Activated CD8-positive, alpha-beta memory T cell treated with anti-CD3 and anti-CD28 coated beads, Interleukin-2, amount 50 U/mL, for 1 hour (primary cell): Measurements from ENCODE around the gene STK32B.

Experiments used
- DNase-seq: peaks from one replicate; pipeline ENCODE4 v3.0.0-alpha.2; 2020; ENCODE audit errors: extremely low read depth

Gene STK32B

GRCh38 chr4:5125321-5125720 is 74.0 kb downstream of the STK32B start:
- DNase-seq, result no peak

GRCh38 chr4:5126231-5126630 is 75.0 kb downstream of the STK32B start:
- DNase-seq, result no peak

DNA sequence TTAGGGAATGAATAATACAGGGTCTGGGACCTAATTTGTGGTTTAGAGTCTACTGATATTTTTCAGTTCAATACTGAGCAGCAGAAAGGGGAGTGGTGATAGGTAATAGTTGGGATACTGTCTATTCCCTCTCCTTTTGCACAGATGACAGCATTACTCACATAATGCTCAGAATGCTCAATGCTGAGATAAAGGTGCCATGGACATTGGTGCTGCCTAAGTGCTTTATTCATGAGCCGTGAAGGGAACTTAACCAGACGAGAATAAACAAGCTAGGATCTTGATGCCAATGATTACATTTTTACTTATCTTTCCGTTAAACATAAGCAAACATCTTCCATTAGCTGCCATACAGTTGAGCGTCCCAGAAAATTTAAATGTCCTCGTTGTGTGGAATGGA is 75.6 kb downstream of the STK32B start:
- DNase-seq, result no peak

DNA sequence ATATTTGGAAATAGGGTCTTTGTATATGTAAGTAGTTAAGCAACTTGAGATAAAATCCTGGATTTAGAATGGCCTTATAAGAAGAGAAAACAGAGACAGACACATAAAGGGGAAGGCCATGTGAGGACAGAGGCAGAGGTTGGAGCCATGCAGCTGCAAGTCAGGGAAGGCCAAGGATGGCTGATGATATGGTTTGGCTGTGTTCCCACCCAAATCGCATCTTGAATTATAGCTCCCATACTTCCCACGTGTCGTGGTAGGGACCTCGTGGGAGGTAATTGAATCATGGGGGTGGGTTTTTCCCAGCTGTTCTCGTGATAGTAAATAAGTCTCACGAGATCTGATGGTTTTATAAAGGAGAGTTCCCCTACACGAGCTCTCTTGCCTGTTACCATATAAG is 76.3 kb downstream of the STK32B start:
- DNase-seq, result no peak

DNA sequence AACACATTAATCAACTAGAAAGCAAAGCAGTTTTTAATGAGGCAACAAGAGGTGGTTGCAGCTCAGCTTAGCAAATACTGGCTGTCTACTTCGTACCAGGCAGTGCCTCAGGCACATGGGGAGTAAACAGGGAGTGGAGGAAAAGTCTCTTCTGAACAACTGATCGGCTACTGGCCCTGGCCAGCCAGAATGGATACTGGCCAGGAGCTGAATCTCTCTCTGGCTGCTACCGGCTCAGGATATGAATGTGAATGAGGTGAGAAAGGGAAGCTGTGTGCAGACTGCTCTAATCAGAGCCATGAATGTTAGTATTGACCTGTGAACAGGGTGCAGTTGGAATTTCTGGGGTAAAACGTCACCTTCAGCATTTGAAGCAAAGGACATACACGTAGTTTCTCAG is 77.3 kb downstream of the STK32B start:
- DNase-seq, result no peak

DNA sequence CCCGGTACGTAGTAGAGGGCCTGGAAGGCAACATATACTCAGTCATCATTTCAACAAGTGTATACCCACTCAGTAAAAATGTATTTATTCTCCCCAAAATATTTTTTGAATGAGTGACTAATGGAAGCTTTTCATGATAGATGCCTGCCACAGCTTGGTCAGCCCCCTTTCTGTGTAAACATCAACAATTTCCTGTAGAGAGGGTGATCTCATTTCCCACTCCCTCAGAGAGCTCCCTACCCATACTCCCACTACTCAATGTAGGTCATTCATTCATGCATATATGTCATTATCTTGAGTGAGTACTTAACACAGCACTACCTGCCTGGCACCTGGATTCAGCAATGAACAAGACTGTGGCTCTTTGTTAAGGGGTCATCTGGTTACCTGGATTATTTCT is 81.9 kb downstream of the STK32B start:
- no peak for DNase-seq

DNA sequence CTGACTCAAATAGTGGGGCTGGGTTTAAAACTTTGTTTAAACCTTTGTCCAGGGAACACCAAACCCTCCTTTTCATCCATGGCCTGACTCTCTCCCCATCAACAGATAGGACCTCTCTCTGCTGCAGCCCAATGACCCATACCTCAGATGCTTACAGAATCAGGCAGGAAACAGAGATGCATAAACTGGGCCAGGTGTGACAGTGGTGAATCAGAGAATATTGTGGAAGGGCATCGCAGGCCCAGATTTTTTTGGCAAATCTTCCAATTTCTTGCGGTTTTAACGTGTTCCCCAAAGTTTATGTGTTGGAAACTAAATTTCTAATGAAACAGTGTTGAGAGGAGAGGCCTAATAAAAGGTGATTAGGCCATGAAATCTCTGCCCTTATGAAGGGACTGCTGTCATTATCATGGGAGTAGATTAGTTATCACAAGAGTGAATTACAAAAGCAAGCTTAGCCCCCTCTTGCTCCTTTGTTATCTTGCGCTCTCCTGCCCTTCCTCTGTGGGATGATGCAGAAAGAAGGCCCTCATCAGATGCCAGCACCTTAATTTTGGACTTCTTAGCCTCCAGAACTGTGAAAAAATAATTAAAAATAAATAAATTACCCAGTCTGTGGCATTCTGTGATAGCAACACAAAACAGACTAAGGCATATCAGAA is 82.8 kb downstream of the STK32B start:
- no peak for DNase-seq

- no peak for DNase-seq
Observed at GRCh38 chr4:5134620-5135019, 83.3 kb downstream of the STK32B start.

DNA sequence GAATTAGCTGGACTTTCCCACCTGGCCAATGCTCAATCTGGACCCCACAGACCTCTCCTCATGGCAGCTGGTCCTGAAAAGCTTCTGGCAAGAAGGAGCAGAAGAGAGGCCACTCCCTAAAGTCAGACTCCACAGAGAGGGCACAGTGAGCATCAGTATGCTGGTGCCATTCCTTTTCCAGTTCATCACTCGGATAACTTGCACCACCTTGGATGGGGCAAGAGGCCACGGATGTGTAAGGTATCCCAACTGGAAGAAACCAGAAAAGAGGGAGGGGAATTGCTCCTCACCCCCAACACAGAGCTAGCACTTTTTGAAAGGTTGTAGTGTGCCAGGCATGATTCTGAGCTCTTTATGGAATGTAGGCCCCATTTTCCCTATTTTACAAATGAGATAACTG is 85.9 kb downstream of the STK32B start:
- DNase-seq, result no peak

- DNase-seq, result no peak
Observed at GRCh38 chr4:5137927-5138326, 86.6 kb downstream of the STK32B start.

DNA sequence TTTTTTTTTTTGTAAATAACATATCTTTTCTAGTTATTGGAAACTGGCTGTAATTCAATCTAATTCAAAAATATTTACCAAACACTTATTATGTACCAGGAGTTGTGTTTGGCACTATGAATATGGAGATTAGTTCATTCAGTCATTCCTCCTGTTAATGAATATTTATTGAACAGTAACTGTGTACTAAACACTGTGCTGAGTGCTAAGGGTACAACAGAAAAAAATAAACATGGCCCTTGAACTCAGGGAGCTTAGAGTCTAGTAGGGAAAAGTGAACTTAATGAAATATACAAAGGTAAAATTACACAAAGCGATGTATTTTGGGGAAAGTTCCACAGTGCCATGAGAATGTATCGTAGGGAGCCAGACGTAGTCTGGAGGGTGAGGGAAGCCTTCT is 87.1 kb downstream of the STK32B start:
- DNase-seq, result no peak

GRCh38 chr4:5139141-5139540 is 87.9 kb downstream of the STK32B start:
- DNase-seq, result no peak

DNA sequence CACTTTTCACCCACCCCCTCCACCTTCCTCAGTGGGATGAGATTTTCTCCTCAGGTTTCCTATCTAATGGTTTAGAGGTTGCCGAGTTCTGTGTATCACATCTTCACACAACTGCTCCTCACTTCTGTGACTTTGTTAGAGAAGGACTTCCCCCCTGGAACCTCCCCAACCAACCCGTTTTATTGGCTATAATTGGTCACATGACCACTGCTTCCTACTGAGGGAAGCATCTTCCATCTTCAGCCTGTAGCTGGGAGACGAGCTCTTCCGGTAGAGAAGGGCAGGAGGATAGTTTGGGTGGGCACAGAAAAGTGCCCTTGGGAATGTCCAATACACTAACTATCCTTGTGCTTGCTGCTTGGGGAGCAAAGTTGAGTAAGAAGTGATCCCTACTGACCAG is 90.5 kb downstream of the STK32B start:
- no peak for DNase-seq

GRCh38 chr4:5142726-5143125 is 91.4 kb downstream of the STK32B start:
- no peak for DNase-seq

GRCh38 chr4:5143306-5143861 is 92.1 kb downstream of the STK32B start:
- no peak for DNase-seq

GRCh38 chr4:5143940-5144339 is 92.7 kb downstream of the STK32B start:
- DNase-seq, result no peak

- DNase-seq, result no peak
Observed at GRCh38 chr4:5144384-5144783, 93.1 kb downstream of the STK32B start.

- no peak for DNase-seq
Observed at GRCh38 chr4:5146248-5146647, 95.0 kb downstream of the STK32B start.

- no peak for DNase-seq
Observed at GRCh38 chr4:5152521-5152920, 101.2 kb downstream of the STK32B start.

GRCh38 chr4:5156682-5157081 is 105.4 kb downstream of the STK32B start:
- DNase-seq, result no peak

DNA sequence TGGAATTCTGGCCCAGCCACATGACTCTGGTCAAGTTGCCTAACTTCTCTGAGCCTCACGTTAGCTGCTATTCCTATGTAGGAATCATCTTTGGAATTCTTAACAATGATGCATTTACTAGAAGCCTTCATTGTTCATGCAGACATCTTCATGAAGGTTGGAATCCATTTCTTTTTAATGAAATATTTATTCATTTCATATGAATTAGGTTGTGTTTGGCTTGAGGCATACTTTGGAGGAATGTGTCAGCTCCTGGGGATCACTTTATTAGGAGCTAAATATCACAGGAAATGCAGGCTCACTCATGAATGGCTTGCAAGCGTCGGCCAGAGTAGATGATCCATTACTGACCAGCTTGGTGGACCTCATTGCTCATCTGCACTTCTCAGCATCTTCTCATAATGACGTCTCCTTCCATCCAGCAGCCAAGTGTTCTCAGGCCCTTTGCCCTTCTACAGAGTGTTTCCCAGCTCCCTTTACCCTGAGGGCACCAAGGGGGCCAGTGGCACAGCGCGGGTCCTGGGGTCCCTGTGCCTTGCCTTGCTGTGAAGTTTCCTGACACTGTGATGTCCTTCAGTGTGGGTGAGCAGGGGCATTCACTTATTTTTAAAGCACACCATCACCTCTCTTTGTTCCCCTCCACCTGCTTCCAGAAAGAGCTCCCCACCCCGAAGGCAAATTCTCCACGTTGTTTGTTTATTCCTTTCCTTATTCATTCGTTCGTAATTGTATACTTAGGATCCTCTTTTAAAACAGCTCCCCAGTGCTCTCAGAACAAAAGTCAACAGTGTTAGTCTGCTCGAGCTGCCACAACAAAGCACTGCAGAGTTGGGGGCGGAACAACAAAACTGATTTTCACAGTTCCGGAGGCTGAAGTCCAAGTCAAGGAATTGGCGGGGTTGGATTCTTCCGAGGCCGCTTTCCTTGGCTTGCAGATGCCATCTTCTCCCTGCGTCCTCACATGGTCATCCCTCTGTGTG is 106.8 kb downstream of the STK32B start:
- DNase-seq, result no peak

GRCh38 chr4:5158825-5159224 is 107.5 kb downstream of the STK32B start:
- no peak for DNase-seq

DNA sequence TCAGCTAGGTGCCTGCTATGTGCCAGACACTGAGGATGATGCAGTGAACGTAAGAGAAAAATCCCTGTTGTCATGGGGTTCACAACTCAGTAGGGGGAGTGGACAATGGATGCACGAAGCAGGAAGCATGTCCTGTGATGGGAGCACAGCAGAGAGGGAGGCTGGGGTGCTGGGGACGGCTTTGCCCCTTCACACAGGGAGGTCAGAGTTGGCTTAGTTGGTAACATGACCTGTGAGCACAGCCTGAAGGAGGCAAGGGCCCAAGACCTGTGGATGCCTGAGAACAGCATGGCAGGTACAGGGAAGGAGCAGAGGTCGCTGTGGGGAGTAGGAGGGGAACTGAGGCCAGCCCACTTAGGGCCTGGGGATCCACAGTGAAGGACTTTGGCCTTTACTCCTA is 109.4 kb downstream of the STK32B start:
- DNase-seq, result no peak
